OCI-LY1 (cell line): ENCODE results near the gene ORM2.

Experiments used
- H2AFZ ChIP-seq: fragments of 200-600 bp; sonication (generic), shearing (Covaris generic); 2 replicates; pipeline ENCODE4 v1.6.0; 2014; ENCODE audit warnings: antibody characterized with exemption, mild to moderate bottlenecking, low read length
- H3F3A ChIP-seq: fragments of 200-600 bp; sonication (generic), shearing (Covaris generic); 2 replicates; pipeline ENCODE4 v1.6.0; 2014; ENCODE audit warnings: mild to moderate bottlenecking, antibody characterized with exemption, low read length, moderate library complexity; ENCODE audit not compliant: insufficient read depth
- H3K27ac ChIP-seq: fragments of 200-600 bp; sonication (generic); 2 replicates; pipeline ENCODE4 v1.5.1; 2014; ENCODE audit warnings: low read length, mixed run types, mild to moderate bottlenecking, low read depth; ENCODE audit not compliant: poor library complexity, severe bottlenecking
- H3K27me3 ChIP-seq: fragments of 200-600 bp; sonication (generic); 2 replicates; pipeline ENCODE4 v1.6.0; 2014; ENCODE audit warnings: antibody characterized with exemption, mild to moderate bottlenecking, low read length, moderate library complexity; ENCODE audit not compliant: insufficient read depth
- H3K36me3 ChIP-seq: fragments of 200-600 bp; sonication (generic); 2 replicates; pipeline ENCODE4 v1.6.1; 2014; ENCODE audit warnings: mild to moderate bottlenecking, antibody characterized with exemption, low read length, moderate library complexity, mixed read lengths; ENCODE audit not compliant: insufficient read depth
- H3K4me1 ChIP-seq: fragments of 200-600 bp; sonication (generic); 2 replicates; pipeline ENCODE4 v1.5.1; 2014; ENCODE audit warnings: mild to moderate bottlenecking, low read length, moderate library complexity; ENCODE audit not compliant: insufficient read depth, severe bottlenecking
- H3K4me2 ChIP-seq: fragments of 200-600 bp; sonication (generic), shearing (Covaris generic); 2 replicates; pipeline ENCODE4 v1.6.1; 2014; ENCODE audit warnings: low read length
- H3K4me3 ChIP-seq: fragments of 200-600 bp; sonication (generic); 2 replicates; pipeline ENCODE4 v1.5.1; 2014; ENCODE audit warnings: low read length, low read depth, mild to moderate bottlenecking, mixed read lengths; ENCODE audit not compliant: poor library complexity, severe bottlenecking
- H3K79me2 ChIP-seq: fragments of 200-600 bp; shearing (Covaris generic); 2 replicates; pipeline ENCODE4 v1.6.1; 2016; ENCODE audit warnings: mixed run types, low read length, mixed read lengths; ENCODE audit not compliant: insufficient read depth
- H3K9ac ChIP-seq: fragments of 200-600 bp; sonication (generic), shearing (Covaris generic); 2 replicates; pipeline ENCODE4 v1.6.1; 2014; ENCODE audit warnings: mild to moderate bottlenecking, low read length, mixed read lengths
- H3K9me2 ChIP-seq: fragments of 200-600 bp; sonication (generic), shearing (Covaris generic); 2 replicates; pipeline ENCODE4 v1.6.1; 2014; ENCODE audit warnings: low read depth, mild to moderate bottlenecking, low read length, mixed read lengths
- H3K9me3 ChIP-seq: fragments of 200-600 bp; shearing (Covaris generic); 2 replicates; pipeline ENCODE4 v1.6.1; 2014; ENCODE audit warnings: low read length, mixed read lengths
- H4K20me1 ChIP-seq: fragments of 200-600 bp; sonication (generic), shearing (Covaris generic); 2 replicates; pipeline ENCODE4 v1.6.0; 2016; ENCODE audit warnings: mild to moderate bottlenecking, low read length; ENCODE audit not compliant: insufficient read depth
- CTCF ChIP-seq: fragments of 200-600 bp; sonication (generic), shearing (Covaris generic); IDR thresholded peaks from 2 replicates; pipeline ENCODE4 v1.5.1; 2017; ENCODE audit warnings: mild to moderate bottlenecking, antibody characterized with exemption, low read length, moderate library complexity, mixed read lengths
- EZH2 ChIP-seq: fragments of 200-600 bp; sonication (generic), shearing (Covaris generic); IDR thresholded peaks from 2 replicates; pipeline ENCODE4 v1.8.0; 2017; ENCODE audit warnings: borderline replicate concordance, mixed run types, mild to moderate bottlenecking, antibody characterized with exemption, low read length, moderate library complexity, mixed read lengths

The ORM2 gene

DNA sequence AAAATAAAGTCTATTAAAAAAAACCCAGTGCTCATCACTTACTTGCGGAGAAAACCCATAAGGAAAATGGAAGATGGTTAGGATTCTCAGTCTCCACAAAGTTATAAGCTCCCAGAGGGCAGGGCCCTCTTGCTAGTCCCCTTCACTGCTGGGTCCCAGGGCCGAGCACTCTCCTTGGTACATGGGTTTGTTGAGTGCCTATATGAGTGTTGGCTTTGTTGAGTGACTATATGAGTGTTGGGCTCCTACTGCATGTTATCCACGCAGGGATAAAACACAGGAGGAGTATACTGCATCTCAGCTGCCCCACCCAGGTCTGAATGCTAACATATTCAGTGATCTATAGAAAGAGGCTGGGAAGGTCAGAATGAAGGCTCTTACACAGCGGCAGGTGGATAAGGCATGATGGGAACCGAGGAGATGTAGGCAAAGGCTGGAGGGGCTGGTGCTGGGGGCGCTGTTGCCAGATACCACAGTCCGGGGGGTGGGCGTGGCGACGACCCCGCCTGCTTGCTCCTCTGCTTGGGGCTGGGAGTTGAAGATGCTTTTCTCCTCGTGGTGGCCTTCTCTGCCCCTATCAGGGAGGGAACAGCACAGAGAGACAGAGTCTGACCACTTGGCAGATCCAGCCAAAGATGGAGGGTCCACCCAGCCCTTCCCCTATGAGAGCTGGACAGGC, 11.6 kb downstream of the ORM2 start:
- H3F3A ChIP-seq = no peaks in the 10 kb centered on the region
- H3K4me2 ChIP-seq = no peak overlapping the region
- H3K79me2 ChIP-seq = no peaks in the 10 kb centered on the region
- no peak overlapping the region for H3K4me3 ChIP-seq
- no peak overlapping the region for H3K9ac ChIP-seq
- H3K27ac ChIP-seq = no peak overlapping the region
- H3K27me3 ChIP-seq = no peaks in the 10 kb centered on the region
- H2AFZ ChIP-seq = no peak overlapping the region
- no peaks in the 10 kb centered on the region for H3K9me3 ChIP-seq
- no peaks in the 10 kb centered on the region for H3K4me1 ChIP-seq
- H4K20me1 ChIP-seq = no peaks in the 10 kb centered on the region
- H3K9me2 ChIP-seq = no peaks in the 10 kb centered on the region
- TF ChIP-seq EZH2 = no peak
- no peak for TF ChIP-seq CTCF
- H3K36me3 ChIP-seq = peaks cover 94% of the 10 kb centered on the region

DNA sequence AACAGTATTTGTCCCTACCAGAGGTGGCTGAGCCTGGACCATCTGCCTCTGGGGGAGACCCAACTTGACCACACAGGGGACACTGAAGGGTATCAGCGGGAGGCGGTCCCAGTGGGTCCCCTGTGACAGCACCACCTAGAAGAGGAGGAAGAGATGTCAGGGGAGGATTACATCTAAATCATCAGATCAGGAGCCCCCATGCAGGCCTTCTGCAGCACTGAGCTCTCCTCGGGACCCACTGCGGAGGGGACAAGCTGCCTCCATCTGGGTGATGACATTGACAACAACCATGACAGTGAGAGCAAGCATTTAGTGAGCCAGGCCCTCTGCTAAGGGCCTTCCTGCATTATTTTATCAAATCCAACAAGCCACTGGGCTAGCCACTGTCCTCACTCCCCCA, 12.3 kb downstream of the ORM2 start:
- Histone ChIP-seq H3K27me3 (no peaks in the 10 kb centered on the region), H3K9ac (no peak overlapping the region), H4K20me1 (no peaks in the 10 kb centered on the region), H3K27ac (no peak overlapping the region), H3K79me2 (no peaks in the 10 kb centered on the region), H3K4me2 (no peak overlapping the region), H2AFZ (no peak overlapping the region), H3F3A (no peaks in the 10 kb centered on the region), H3K4me1 (no peaks in the 10 kb centered on the region), H3K9me2 (no peaks in the 10 kb centered on the region), H3K4me3 (no peak overlapping the region), H3K36me3 (peaks cover 95% of the 10 kb centered on the region), H3K9me3 (no peaks in the 10 kb centered on the region)
- TF ChIP-seq CTCF = no peak
- no peak for TF ChIP-seq EZH2

DNA sequence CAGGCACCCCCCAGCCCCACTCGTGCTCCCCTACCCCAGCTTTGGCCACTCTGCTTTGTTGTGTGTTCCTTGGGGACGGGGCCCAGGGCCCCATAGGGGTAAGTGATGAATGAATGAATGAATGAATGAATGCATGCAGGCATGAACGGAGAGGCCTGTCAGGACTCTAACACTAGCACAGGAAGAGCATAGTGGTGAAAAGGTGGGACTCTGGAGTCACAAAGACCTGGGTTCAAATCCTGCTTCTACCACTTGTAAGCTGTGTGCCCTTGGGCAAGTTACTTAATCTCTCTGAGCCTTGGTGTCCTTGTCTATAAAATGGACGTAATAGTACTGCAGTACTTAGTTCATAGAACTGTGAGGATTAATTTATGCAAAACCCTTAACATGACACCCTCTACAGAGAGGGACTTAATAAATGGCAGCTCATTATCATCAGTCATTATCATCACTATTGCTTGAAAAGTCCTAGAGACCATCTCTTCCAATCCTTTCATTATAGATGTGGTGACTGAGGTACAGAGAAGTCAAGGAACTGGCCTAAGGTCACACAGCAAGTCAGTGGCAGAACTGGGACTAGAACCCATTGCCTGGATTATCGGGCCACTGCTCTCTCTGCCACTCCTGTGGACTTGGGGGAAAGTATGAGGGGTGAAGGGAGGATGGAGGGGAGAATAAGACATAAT, 13.2 kb downstream of the ORM2 start:
- Histone ChIP-seq H3K79me2 (no peaks in the 10 kb centered on the region), H2AFZ (no peak overlapping the region), H3K27me3 (no peaks in the 10 kb centered on the region), H3K9ac (no peak overlapping the region), H3K36me3 (peaks cover 93% of the 10 kb centered on the region), H3K9me2 (no peaks in the 10 kb centered on the region), H4K20me1 (no peaks in the 10 kb centered on the region), H3K27ac (no peak overlapping the region), H3K9me3 (no peaks in the 10 kb centered on the region), H3K4me1 (no peaks in the 10 kb centered on the region), H3F3A (no peaks in the 10 kb centered on the region), H3K4me3 (no peak overlapping the region), H3K4me2 (no peak overlapping the region)
- TF ChIP-seq CTCF (no peak), EZH2 (no peak)
